Cardiac muscle cell (in vitro differentiated cells and primary cell): ENCODE results near the gene PSTPIP2. TPM values are rescaled to one million over a fixed set of nuclear protein-coding genes. Genes with fewer than 3 reads are reported as not detected.

Source experiments
- DNase-seq, 2 donors: peaks; one replicate each; pipeline versions ENCODE4 v3.0.0 to v3.0.0-alpha.2; 2010 to 2017; ENCODE audit warnings: low read depth in 1 of 2, low spot score in 1 of 2
- H3K27ac ChIP-seq: fragments of 200-600 bp; sonication (generic); 2 replicates; pipeline ENCODE4 v1.5.1; 2016
- H3K27me3 ChIP-seq: fragments of 200-600 bp; sonication (generic); 2 replicates; pipeline ENCODE4 v1.6.0; 2016; ENCODE audit warnings: control low read depth
- H3K36me3 ChIP-seq: fragments of 200-600 bp; sonication (generic); 2 replicates; pipeline ENCODE4 v1.5.1; 2016; ENCODE audit warnings: control low read depth
- H3K4me1 ChIP-seq: fragments of 200-600 bp; sonication (generic); 2 replicates; pipeline ENCODE4 v1.8.1; 2017; ENCODE audit warnings: low read depth, mild to moderate bottlenecking, mixed run types
- H3K4me3 ChIP-seq: fragments of 200-600 bp; sonication (generic); 2 replicates; pipeline ENCODE4 v1.5.1; 2016; ENCODE audit warnings: mild to moderate bottlenecking
- H3K9me3 ChIP-seq: fragments of 200-600 bp; sonication (generic); 2 replicates; pipeline ENCODE4 v1.5.1; 2017; ENCODE audit warnings: low read depth, mild to moderate bottlenecking, control low read depth
- polyA plus RNA-seq: library from polyadenylated mRNA; unstranded; fragments of >200 nt; fragmentation: Nextera tagmentation; extraction: Ambion mirVana; gene quantifications from 2 replicates; pipeline ENCODE4 v1.2.1, GENCODE V29; 2016
- total RNA-seq: library from RNA; depleted of rRNA; stranded (reverse); fragments of >200 nt; gene quantifications from 2 replicates; pipeline ENCODE4 v1.2.3, GENCODE V29; 2016
- TF ChIP-seq, protein P1 (sequence below): IDR thresholded peaks from 2 replicates; pipeline ENCODE4 v1.5.1; 2012; ENCODE audit warnings: low read depth, mild to moderate bottlenecking, low read length

The PSTPIP2 gene
- total and polyA plus RNA-seq, 2 experiments from 2014 or later = 4.6 to 4.7 TPM

DNA sequence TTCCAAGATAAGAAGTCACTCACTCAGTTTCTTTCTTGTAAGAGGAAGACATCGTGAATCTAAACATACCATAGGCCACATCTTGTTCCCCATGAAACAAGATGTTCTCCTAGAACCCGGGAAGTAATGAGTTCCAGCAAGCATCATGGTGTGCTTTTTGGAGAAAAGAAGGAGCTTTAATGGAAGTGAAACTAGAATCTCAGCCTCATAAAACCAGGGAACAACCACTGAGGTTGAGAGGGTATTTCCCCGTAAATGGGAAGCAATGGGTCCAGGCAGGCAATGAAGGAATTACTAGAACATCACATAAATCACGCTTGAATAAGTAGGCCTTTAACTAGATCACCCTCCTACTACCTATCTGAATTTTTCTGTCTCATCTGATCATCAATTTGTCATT is 40.3 kb downstream of the PSTPIP2 start:
- no peaks in the 10 kb centered on the region for H3K4me1 ChIP-seq
- no peak for DNase-seq
- H3K27ac ChIP-seq = no peak overlapping the region
- no peaks in the 10 kb centered on the region for H3K9me3 ChIP-seq
- TF ChIP-seq, protein P1, sequence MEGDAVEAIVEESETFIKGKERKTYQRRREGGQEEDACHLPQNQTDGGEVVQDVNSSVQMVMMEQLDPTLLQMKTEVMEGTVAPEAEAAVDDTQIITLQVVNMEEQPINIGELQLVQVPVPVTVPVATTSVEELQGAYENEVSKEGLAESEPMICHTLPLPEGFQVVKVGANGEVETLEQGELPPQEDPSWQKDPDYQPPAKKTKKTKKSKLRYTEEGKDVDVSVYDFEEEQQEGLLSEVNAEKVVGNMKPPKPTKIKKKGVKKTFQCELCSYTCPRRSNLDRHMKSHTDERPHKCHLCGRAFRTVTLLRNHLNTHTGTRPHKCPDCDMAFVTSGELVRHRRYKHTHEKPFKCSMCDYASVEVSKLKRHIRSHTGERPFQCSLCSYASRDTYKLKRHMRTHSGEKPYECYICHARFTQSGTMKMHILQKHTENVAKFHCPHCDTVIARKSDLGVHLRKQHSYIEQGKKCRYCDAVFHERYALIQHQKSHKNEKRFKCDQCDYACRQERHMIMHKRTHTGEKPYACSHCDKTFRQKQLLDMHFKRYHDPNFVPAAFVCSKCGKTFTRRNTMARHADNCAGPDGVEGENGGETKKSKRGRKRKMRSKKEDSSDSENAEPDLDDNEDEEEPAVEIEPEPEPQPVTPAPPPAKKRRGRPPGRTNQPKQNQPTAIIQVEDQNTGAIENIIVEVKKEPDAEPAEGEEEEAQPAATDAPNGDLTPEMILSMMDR = no peak
- H3K4me3 ChIP-seq = no peak overlapping the region
- H3K27me3 ChIP-seq = peaks cover 19% of the 10 kb centered on the region
- H3K36me3 ChIP-seq = no peaks in the 10 kb centered on the region

DNA sequence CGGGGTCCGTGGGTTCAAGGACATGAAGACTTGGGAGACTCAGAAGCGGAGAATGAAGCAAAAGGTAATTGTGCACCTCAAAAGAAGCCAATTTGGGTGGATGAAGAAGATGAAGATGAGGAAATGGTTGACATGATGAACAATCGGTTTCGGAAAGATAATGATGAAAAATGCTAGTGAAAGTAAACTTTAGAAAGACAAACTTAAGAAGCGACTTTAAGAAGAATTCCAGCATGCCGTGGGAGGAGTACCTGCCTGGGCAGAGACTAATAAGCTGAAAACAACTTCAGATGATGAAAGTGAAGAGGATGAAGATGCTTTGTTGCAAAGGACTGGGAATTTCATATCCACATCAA is 43.5 kb downstream of the PSTPIP2 start:
- Histone ChIP-seq H3K36me3 (no peaks in the 10 kb centered on the region), H3K9me3 (no peaks in the 10 kb centered on the region), H3K4me1 (no peaks in the 10 kb centered on the region), H3K27me3 (peaks cover 19% of the 10 kb centered on the region), H3K4me3 (peak overlapping the region; percentile 29), H3K27ac (no peak overlapping the region)
- no peak for DNase-seq
- TF ChIP-seq, protein P1 = no peak

DNA sequence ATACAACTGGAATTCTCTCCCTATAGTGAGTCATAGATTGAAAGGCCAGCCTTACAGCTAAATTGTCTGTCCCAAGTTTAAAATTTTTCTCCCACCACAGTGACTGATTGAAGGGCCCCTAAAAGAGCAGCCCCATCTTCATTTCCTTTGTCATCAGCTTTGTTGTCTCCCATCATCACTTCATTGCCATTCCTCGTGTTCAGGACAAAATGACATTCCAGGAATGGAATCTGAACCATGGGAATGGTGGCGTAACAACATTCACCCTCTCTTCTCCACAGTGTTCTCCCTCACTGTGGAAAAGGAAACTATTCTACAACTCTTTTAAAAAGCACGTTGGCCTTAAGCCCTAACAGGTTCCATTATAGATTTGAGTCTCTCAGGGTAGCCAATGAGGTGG is 52.1 kb downstream of the PSTPIP2 start:
- peak in 1 of 2 donors; percentile 22 for DNase-seq
- H3K4me1 ChIP-seq = no peaks in the 10 kb centered on the region
- no peaks in the 10 kb centered on the region for H3K27me3 ChIP-seq
- H3K9me3 ChIP-seq = no peaks in the 10 kb centered on the region
- no peaks in the 10 kb centered on the region for H3K36me3 ChIP-seq
- H3K4me3 ChIP-seq = no peak overlapping the region
- TF ChIP-seq, protein P1 = no peak
- no peak overlapping the region for H3K27ac ChIP-seq

DNA sequence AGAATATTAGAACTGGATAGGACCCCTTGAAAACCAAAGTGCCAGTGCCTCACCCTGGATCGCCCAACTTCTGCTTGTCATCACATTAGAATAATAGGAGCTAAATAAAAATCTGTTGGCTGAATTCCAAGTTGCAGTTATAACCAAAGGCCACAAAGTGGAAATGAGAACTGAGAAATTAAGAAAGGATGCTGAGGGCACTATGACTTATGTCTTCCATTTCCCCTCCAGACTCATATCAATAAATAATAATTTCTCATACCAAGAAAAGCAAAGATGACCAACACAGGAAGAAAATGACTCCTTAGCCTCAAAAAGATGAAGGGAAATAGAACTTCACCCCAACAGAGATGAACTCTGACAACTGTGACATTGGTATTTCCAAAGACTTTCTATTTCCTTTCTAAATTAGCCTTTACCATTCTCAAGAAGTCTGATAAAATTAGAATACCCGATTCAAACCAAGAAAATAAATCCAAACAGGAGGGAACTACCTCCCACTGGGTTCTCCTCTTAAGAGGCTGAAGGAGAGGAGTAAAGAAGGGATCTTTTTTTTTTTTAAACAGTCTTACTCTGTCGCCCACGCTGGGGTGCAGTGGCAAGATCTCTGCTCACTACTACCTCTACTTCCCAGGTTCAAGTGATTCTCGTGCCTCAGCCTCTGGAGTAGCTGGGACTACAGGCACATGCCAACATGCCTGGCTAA is 58.4 kb downstream of the PSTPIP2 start:
- Histone ChIP-seq H3K4me1 (no peaks in the 10 kb centered on the region), H3K27me3 (no peaks in the 10 kb centered on the region), H3K27ac (no peak overlapping the region), H3K4me3 (no peak overlapping the region), H3K36me3 (no peaks in the 10 kb centered on the region), H3K9me3 (no peaks in the 10 kb centered on the region)
- no peak for DNase-seq
- TF ChIP-seq, protein P1 = no peak

DNA sequence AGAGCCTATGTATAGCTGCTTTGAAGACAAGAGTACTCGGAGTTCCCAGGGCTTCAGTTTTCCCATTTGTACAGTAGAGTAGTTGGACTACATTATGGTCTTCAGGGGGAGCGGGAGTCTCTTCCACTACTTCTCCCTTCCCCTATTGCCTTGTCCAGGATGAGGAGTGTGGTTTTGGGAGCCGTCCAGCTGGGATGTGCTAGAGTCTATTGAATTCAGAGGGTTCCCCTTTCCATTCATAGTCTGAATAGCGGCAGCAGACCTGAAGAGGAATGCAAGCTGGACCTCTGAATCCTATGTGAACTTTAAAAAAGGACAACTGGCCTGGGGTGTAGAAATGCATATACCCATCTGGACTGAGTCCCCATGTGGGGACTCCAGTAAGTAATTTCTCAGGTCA is 61.4 kb downstream of the PSTPIP2 start:
- Histone ChIP-seq H3K4me1 (no peaks in the 10 kb centered on the region), H3K27me3 (no peaks in the 10 kb centered on the region), H3K4me3 (no peak overlapping the region), H3K27ac (no peak overlapping the region), H3K36me3 (no peaks in the 10 kb centered on the region), H3K9me3 (no peaks in the 10 kb centered on the region)
- no peak for DNase-seq
- TF ChIP-seq, protein P1 = no peak

DNA sequence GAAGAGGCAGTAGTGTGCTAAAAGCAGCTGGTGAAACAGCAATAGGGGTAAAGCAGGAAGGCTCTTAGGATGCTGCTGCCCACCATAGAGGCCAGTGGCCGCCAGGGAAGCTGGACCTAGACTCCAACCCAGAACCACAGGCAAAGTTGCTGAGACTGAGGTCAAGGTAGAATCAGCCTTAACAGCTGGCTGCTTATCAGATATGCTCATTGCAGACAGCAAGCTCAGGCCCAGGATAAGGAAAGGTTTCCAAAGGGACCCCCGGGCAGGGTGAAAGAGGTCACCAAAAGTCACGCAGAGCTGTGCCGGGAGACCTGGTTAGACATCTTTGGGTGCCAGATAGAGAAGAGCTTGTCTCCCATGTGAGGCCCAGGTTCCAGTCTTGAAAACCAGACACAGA is 62.0 kb downstream of the PSTPIP2 start:
- no peak overlapping the region for H3K4me3 ChIP-seq
- TF ChIP-seq, protein P1 = no peak
- DNase-seq = no peak
- no peaks in the 10 kb centered on the region for H3K9me3 ChIP-seq
- H3K27ac ChIP-seq = no peak overlapping the region
- H3K4me1 ChIP-seq = no peaks in the 10 kb centered on the region
- H3K27me3 ChIP-seq = no peaks in the 10 kb centered on the region
- H3K36me3 ChIP-seq = no peaks in the 10 kb centered on the region
